WTC11 (cell line): ENCODE data around the gene STOX2. TPM values are rescaled to one million over a fixed set of nuclear protein-coding genes. Genes with fewer than 3 reads are reported as not detected.

Experiments
- ATAC-seq: fragments of 200-7000 bp; cut with Tn5 transposase; 2 replicates; pipeline ENCODE4 v1.10.0; 2021; ENCODE audit warnings: mild to moderate bottlenecking, moderate library complexity
- CTCF ChIA-PET: fragments of 300-600 bp; sonication (Branson Sonifier 250); formaldehyde crosslinking; loops from one replicate; lab custom pipeline; 2021; ENCODE audit warnings: antibody characterized with exemption; lab: Charles Lee
- POLR2A ChIA-PET: fragments of 350-600 bp; sonication (Branson Sonifier 250); formaldehyde crosslinking; loops from one replicate; lab custom pipeline; 2021; ENCODE audit warnings: antibody characterized with exemption; lab: Charles Lee
- DNase-seq: peaks from one replicate; pipeline ENCODE4 v3.0.0; 2021; ENCODE audit warnings: low spot score
- H3K27ac Mint-ChIP-seq: 2 replicates; pipeline ENCODE4 v1.8.0; 2021; ENCODE audit warnings: mixed read lengths
- H3K27me3 Mint-ChIP-seq: 2 replicates; pipeline ENCODE4 v1.8.0; 2021; ENCODE audit warnings: low read depth, mild to moderate bottlenecking, moderate library complexity, mixed read lengths
- H3K36me3 Mint-ChIP-seq: 2 replicates; pipeline ENCODE4 v1.8.0; 2021; ENCODE audit warnings: mixed read lengths
- H3K4me1 Mint-ChIP-seq: 2 replicates; pipeline ENCODE4 v1.8.0; 2022; ENCODE audit warnings: mixed read lengths
- H3K4me3 Mint-ChIP-seq: 2 replicates; pipeline ENCODE4 v1.8.0; 2021; ENCODE audit warnings: mild to moderate bottlenecking, moderate library complexity, mixed read lengths
- H3K9me3 Mint-ChIP-seq: 2 replicates; pipeline ENCODE4 v1.8.0; 2021; ENCODE audit warnings: mixed read lengths
- CREB1 ChIP-seq: sonication (generic); formaldehyde crosslinking; IDR thresholded peaks from 2 replicates; pipeline ENCODE4 v1.8.0; 2023; ENCODE audit warnings: mild to moderate bottlenecking, missing genetic modification reagents
- CREM ChIP-seq: sonication (generic); formaldehyde crosslinking; IDR thresholded peaks from 2 replicates; pipeline ENCODE4 v1.8.1; 2022; ENCODE audit warnings: mild to moderate bottlenecking, missing genetic modification reagents, moderate library complexity
- EMX1 ChIP-seq: fragments of 250-450 bp; sonication (Bioruptor Pico); IDR thresholded peaks from 2 replicates; pipeline ENCODE4 v1.8.0; 2021; ENCODE audit warnings: mild to moderate bottlenecking
- ERG ChIP-seq: fragments of 250-450 bp; sonication (Bioruptor Pico); IDR thresholded peaks from 2 replicates; pipeline ENCODE4 v1.8.0; 2021; ENCODE audit warnings: mild to moderate bottlenecking
- ETV6 ChIP-seq: sonication (generic); formaldehyde crosslinking; IDR thresholded peaks from 2 replicates; pipeline ENCODE4 v1.8.1; 2022; ENCODE audit warnings: mild to moderate bottlenecking, missing genetic modification reagents
- GABPB1 ChIP-seq: sonication (generic); formaldehyde crosslinking; IDR thresholded peaks from 2 replicates; pipeline ENCODE4 v1.8.1; 2023; ENCODE audit warnings: mild to moderate bottlenecking, missing genetic modification reagents
- JAZF1 ChIP-seq: fragments of 250-450 bp; sonication (Bioruptor Pico); IDR thresholded peaks from 2 replicates; pipeline ENCODE4 v1.9.0; 2021; ENCODE audit warnings: moderate library complexity, mild to moderate bottlenecking, inconsistent platforms
- SMAD4 ChIP-seq: sonication (generic); formaldehyde crosslinking; IDR thresholded peaks from 2 replicates; pipeline ENCODE4 v1.8.0; 2022; ENCODE audit warnings: mild to moderate bottlenecking, missing genetic modification reagents
- SOX15 ChIP-seq: fragments of 250-450 bp; sonication (Bioruptor Pico); IDR thresholded peaks from 2 replicates; pipeline ENCODE4 v1.9.0; 2021; ENCODE audit warnings: mild to moderate bottlenecking
- STAT6 ChIP-seq: sonication (generic); formaldehyde crosslinking; conservative IDR thresholded peaks from 2 replicates; pipeline ENCODE4 v1.8.1; 2023; ENCODE audit warnings: mild to moderate bottlenecking, low read depth, missing genetic modification reagents, moderate library complexity
- ZNF121 ChIP-seq: sonication (generic); formaldehyde crosslinking; IDR thresholded peaks from 2 replicates; pipeline ENCODE4 v1.8.0; 2023; ENCODE audit warnings: missing genetic modification reagents
- ZNF263 ChIP-seq: sonication (generic); formaldehyde crosslinking; IDR thresholded peaks from 2 replicates; pipeline ENCODE4 v1.8.1; 2022; ENCODE audit warnings: low read depth, mild to moderate bottlenecking, moderate library complexity, missing genetic modification reagents
- ZNF281 ChIP-seq: sonication (generic); formaldehyde crosslinking; IDR thresholded peaks from 2 replicates; pipeline ENCODE4 v1.8.0; 2023; ENCODE audit warnings: mild to moderate bottlenecking, missing genetic modification reagents
- ZNF317 ChIP-seq: sonication (generic); formaldehyde crosslinking; IDR thresholded peaks from 2 replicates; pipeline ENCODE4 v1.8.1; 2023; ENCODE audit warnings: low read depth, mild to moderate bottlenecking, moderate library complexity, missing genetic modification reagents, borderline replicate concordance
- ZNF416 ChIP-seq: fragments of 250-450 bp; sonication (Bioruptor Pico); IDR thresholded peaks from 2 replicates; pipeline ENCODE4 v1.9.0; 2021; ENCODE audit warnings: mild to moderate bottlenecking, inconsistent platforms
- ZNF423 ChIP-seq: fragments of 250-450 bp; sonication (Bioruptor Pico); IDR thresholded peaks from 2 replicates; pipeline ENCODE4 v2.1.2; 2022; ENCODE audit warnings: mild to moderate bottlenecking, moderate library complexity
- ZNF532 ChIP-seq: fragments of 250-450 bp; sonication (Bioruptor Pico); IDR thresholded peaks from 2 replicates; pipeline ENCODE4 v1.9.0; 2021; ENCODE audit warnings: mild to moderate bottlenecking, borderline replicate concordance
- total RNA-seq: library from RNA; stranded (reverse); gene quantifications from 3 replicates; pipeline ENCODE4 v1.2.3, GENCODE V29; 2021

Gene STOX2
- total RNA-seq, 1 experiment from 2014 or later = 31.6 TPM

GRCh38 chr4:183858011-183858615 is 47.0 kb upstream of the STOX2 start:
- ATAC-seq = peak; percentile 88
- H3K4me3 Mint-ChIP-seq = no peak overlapping the region
- H3K27me3 Mint-ChIP-seq = peaks cover 6% of the 10 kb centered on the region; the same call in 1 of the 2 replicates
- ChIA-PET POLR2A (interaction anchor here (0.5 kb wide), 1 partner anchor 91 kb away, joined by 3 read pairs; no protein-coding TSS in a partner anchor), CTCF (interaction anchor here (0.5 to 1.5 kb wide), 6 partner anchors 9 to 791 kb away, joined by 3 to 5 read pairs (median 4); partner anchors contain the start of gene PRIMPOL)
- no peaks in the 10 kb centered on the region for H3K36me3 Mint-ChIP-seq
- peak; percentile 26 for DNase-seq
- peaks cover 21% of the 10 kb centered on the region for H3K4me1 Mint-ChIP-seq
- TF ChIP-seq ZNF281 (no peak), STAT6 (CRISPR knock-in tag) (no peak), EMX1 (no peak), CREM (CRISPR knock-in tag) (no peak), ZNF121 (CRISPR knock-in tag) (0 out of 2 replicates have a peak, but pooled peaks have one; percentile 13), SOX15 (CRISPR knock-in tag) (no peak), ZNF263 (no peak), ZNF423 (CRISPR knock-in tag) (peak; percentile 88)
- TF ChIP-seq, all 79 proteins: peak for 2
- Mint-ChIP-seq H3K9me3 (no peaks in the 10 kb centered on the region), H3K27ac (0 out of 2 replicates have a peak overlapping the region, but pooled peaks have one; percentile 35)

- Mint-ChIP-seq H3K9me3 (no peaks in the 10 kb centered on the region), H3K36me3 (no peaks in the 10 kb centered on the region), H3K27me3 (peaks cover 6% of the 10 kb centered on the region; the same call in 1 of the 2 replicates), H3K27ac (no peak overlapping the region), H3K4me3 (no peak overlapping the region), H3K4me1 (peaks cover 21% of the 10 kb centered on the region)
- ChIA-PET POLR2A (no interaction called here), CTCF (no interaction called here)
- DNase-seq (no peak), ATAC-seq (no peak)
- TF ChIP-seq CREB1 (CRISPR knock-in tag) = no peak
- no peak for TF ChIP-seq ZNF532 (CRISPR knock-in tag)
- TF ChIP-seq CREM (CRISPR knock-in tag) = no peak
- TF ChIP-seq ZNF416 (CRISPR knock-in tag) = no peak
- TF ChIP-seq ETV6 (CRISPR knock-in tag) = no peak
- TF ChIP-seq ZNF317 (CRISPR knock-in tag) = no peak
- TF ChIP-seq ERG (CRISPR knock-in tag) = no peak
- TF ChIP-seq ZNF423 (CRISPR knock-in tag) = no peak
- no peak for TF ChIP-seq GABPB1
- no peak for TF ChIP-seq JAZF1 (CRISPR knock-in tag)
- no peak for TF ChIP-seq SMAD4 (CRISPR knock-in tag)
These were observed 45.0 kb upstream of the STOX2 start for GRCh38 chr4:183860119-183860518.
